Hypothalamus (tissue), 51 donors: Measurements from ENCODE around the gene SAA1.

Source experiments
- DNase-seq, 51 donors: peaks; one replicate each; lab custom pipeline; 2025; lab: John Stamatoyannopoulos, UW

Gene SAA1

GRCh38 chr11:18307461-18308139, 41.5 kb downstream of the SAA1 start:
- DNase-seq, result no peak

GRCh38 chr11:18308242-18308641, 42.2 kb downstream of the SAA1 start:
- DNase-seq, result no peak

- DNase-seq, result no peak
These were observed 43.6 kb downstream of the SAA1 start for GRCh38 chr11:18309691-18310090.

- no peak for DNase-seq
These were observed 44.8 kb downstream of the SAA1 start for GRCh38 chr11:18310800-18311340.

DNA sequence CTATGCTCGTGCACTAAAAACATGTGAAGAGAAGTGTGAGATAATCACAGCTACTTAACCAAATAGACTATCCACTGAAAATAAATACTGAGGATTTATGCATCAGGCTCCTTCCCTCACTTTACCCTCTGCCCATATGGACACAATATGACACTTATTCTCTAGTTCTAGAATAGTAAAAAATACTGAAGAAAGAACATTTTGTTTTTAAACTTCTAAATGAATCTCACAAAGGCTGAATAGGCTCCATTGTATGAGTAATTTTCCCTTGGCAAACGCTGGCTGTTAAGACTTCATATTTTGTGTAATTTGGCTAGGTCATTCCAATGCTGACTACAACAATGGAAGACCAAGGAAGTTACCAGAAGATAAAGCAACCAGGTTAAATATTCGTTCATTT, 45.9 kb downstream of the SAA1 start:
- DNase-seq, result no peak

- no peak for DNase-seq
These were observed 46.8 kb downstream of the SAA1 start for GRCh38 chr11:18312663-18313420.

DNA sequence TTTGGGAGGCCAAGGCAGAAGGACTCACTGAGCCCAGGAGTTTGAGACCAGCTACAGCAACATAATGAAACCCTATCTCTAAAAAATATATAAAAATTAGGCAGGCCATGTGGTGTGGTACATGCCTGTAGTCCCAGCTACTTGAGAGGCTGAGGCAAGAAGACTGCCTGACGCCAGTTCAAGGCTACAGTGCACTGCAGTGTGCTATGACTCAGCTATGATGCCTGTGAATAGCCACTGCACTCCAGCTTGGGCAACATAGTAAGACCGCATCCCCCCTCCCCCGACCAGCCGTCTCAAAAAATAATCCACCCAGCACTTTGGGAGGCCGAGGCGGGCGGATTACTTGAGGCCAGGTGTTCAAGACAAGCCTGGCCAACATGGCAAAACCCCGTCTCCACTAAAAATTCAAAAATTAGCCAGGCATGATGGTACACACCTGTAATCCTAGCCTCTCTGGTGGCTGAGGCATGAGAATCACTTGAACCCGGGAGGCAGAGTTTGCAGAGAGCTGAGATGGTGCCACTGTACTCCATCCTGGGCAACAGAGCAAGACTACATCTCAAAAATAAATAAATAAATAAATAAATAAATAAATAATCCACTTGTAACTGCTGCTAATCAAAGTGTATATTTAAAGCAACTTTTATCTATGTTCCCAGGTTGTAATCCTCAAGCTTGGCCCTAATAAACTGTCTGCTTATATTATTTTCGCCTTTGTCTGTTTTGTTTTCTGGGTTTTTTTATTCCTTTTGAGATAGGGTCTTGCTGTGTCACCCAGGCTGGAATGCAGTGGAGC, 48.1 kb downstream of the SAA1 start:
- DNase-seq, result no peak

GRCh38 chr11:18314784-18315523, 48.9 kb downstream of the SAA1 start:
- DNase-seq, result no peak

DNA sequence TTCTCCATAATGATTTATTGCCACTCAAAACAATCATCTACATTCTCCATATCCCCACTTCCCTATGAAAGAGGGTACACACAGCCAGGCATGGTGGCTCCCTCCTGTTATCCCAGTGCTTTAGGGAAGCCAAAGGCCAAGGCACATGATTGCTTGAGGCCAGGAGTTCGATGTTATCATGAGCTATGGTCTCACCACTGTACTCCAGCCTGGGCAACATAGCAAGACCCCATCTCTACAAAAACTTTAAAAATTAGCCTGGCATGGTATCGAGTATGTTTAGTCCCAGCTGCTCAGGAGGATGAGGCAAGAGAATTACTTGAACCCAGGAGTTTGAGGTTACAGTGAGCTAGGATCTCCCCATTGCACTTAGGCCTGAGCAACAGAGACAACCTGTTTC, 49.8 kb downstream of the SAA1 start:
- DNase-seq, result no peak

- no peak for DNase-seq
These were observed 51.5 kb downstream of the SAA1 start for GRCh38 chr11:18317551-18317950.
